GM19025 (cell line): Measurements from ENCODE around the gene HMCN1.
A peak's percentile ranks its signal among the peaks of the same experiment; 100 is the strongest.
"Not testable (repeated sequence)": the region's sequence is repeated elsewhere in the genome, so short reads cannot be mapped to it uniquely, and the experiment has no call there.

ENCODE experiments used
- ATAC-seq: cut with Tn5 transposase; IDR thresholded peaks from one replicate; pipeline ENCODE4 v1.9.1; 2021; ENCODE audit warnings: mild to moderate bottlenecking, low read depth, moderate library complexity; ENCODE audit not compliant: unreplicated experiment

HMCN1 gene

GRCh38 chr1:185892831-185893403, 158.7 kb downstream of the HMCN1 start:
- not testable (repeated sequence) for ATAC-seq

- no peak for ATAC-seq
Observed at GRCh38 chr1:185894791-185895190, 160.6 kb downstream of the HMCN1 start.

GRCh38 chr1:185895208-185895900, 161.2 kb downstream of the HMCN1 start:
- no peak for ATAC-seq

- no peak for ATAC-seq
Observed at GRCh38 chr1:185896863-185897262, 162.7 kb downstream of the HMCN1 start.

- no peak for ATAC-seq
Observed at GRCh38 chr1:185906186-185906585, 172.0 kb downstream of the HMCN1 start.

- ATAC-seq = no peak
Observed at GRCh38 chr1:185907246-185907645, 173.1 kb downstream of the HMCN1 start.

GRCh38 chr1:185911978-185912377, 177.8 kb downstream of the HMCN1 start:
- no peak for ATAC-seq

- no peak for ATAC-seq
Observed at GRCh38 chr1:185912504-185912903, 178.3 kb downstream of the HMCN1 start.

GRCh38 chr1:185914089-185914488, 179.9 kb downstream of the HMCN1 start:
- no peak for ATAC-seq

- ATAC-seq = no peak
Observed at GRCh38 chr1:185916861-185917260, 182.7 kb downstream of the HMCN1 start.

GRCh38 chr1:185917646-185918045, 183.5 kb downstream of the HMCN1 start:
- no peak for ATAC-seq

- peak; percentile 76 for ATAC-seq
Observed at GRCh38 chr1:185920602-185921001, 186.4 kb downstream of the HMCN1 start.

GRCh38 chr1:185921636-185922035, 187.4 kb downstream of the HMCN1 start:
- no peak for ATAC-seq

- no peak for ATAC-seq
Observed at GRCh38 chr1:185926588-185926987, 192.4 kb downstream of the HMCN1 start.

- ATAC-seq = no peak
Observed at GRCh38 chr1:185929776-185930175, 195.6 kb downstream of the HMCN1 start.

- ATAC-seq = no peak
Observed at GRCh38 chr1:185931438-185931837, 197.2 kb downstream of the HMCN1 start.

GRCh38 chr1:185933580-185933979, 199.4 kb downstream of the HMCN1 start:
- no peak for ATAC-seq

GRCh38 chr1:185934476-185935189, 200.4 kb downstream of the HMCN1 start:
- no peak for ATAC-seq

GRCh38 chr1:185935360-185935759, 201.2 kb downstream of the HMCN1 start:
- ATAC-seq = no peak

- no peak for ATAC-seq
Observed at GRCh38 chr1:185936641-185937040, 202.4 kb downstream of the HMCN1 start.

GRCh38 chr1:185938396-185938795, 204.2 kb downstream of the HMCN1 start:
- ATAC-seq = no peak

GRCh38 chr1:185939142-185939541, 205.0 kb downstream of the HMCN1 start:
- ATAC-seq = no peak
